Right lobe of liver (tissue), 6 donors: ENCODE data around the gene CETN3. TPM values are rescaled to one million over a fixed set of nuclear protein-coding genes. Genes with fewer than 3 reads are reported as not detected.
A peak's percentile ranks its signal among the peaks of the same experiment; 100 is the strongest.

Experiments
- ATAC-seq, 4 donors: fragments of 200-7000 bp; cut with Tn5 transposase; one replicate each; pipeline ENCODE4 v1.9.1; 2020; ENCODE audit warnings: mild to moderate bottlenecking in 4 of 4, moderate library complexity in 4 of 4
- DNase-seq, 3 donors: peaks; one replicate each; pipeline ENCODE4 v3.0.0-alpha.2; 2020
- H3K27ac ChIP-seq, 3 donors: fragments of 200-600 bp; one replicate each; pipeline ENCODE4 v1.8.0; 2022
- H3K27me3 ChIP-seq, 2 donors: fragments of 200-600 bp; one replicate each; pipeline ENCODE4 v1.8.0; 2022
- H3K36me3 ChIP-seq, 4 donors: fragments of 200-600 bp; sonication (generic) in 1 of 4; one replicate each; pipeline versions ENCODE4 v1.5.1 to v1.8.0; 2017 to 2022; ENCODE audit warnings: control low read depth in 1 of 4
- H3K4me1 ChIP-seq, 4 donors: fragments of 200-600 bp; sonication (generic) in 1 of 4; one replicate each; pipeline versions ENCODE4 v1.5.1 to v1.8.0; 2017 to 2022; ENCODE audit warnings: control low read depth in 1 of 4
- H3K4me3 ChIP-seq, 3 donors: fragments of 200-600 bp; one replicate each; pipeline ENCODE4 v1.8.0; 2022
- H3K9me3 ChIP-seq, 4 donors: fragments of 200-600 bp; sonication (generic) in 1 of 4; one replicate each; pipeline versions ENCODE4 v1.5.1 to v1.8.0; 2017 to 2022; ENCODE audit warnings: control low read depth in 1 of 4
- CTCF ChIP-seq, 4 donors: fragments of 200-600 bp in 3 of 4; fragments of 450-650 bp in 1 of 4; IDR thresholded peaks; one replicate each; pipeline versions ENCODE4 v1.5.1 to v1.8.0; 2016 to 2022; ENCODE audit warnings: antibody characterized with exemption in 4 of 4, mild to moderate bottlenecking in 2 of 4
- POLR2A ChIP-seq: fragments of 450-650 bp; IDR thresholded peaks from one replicate; pipeline ENCODE4 v1.6.1; 2017; ENCODE audit warnings: antibody characterized with exemption, mild to moderate bottlenecking
- WGBS: methylation state at CpG from one replicate; pipeline ENCODE4 v1.1.6; 2018; ENCODE audit warnings: low coverage, low lambda C conversion rate; ENCODE audit not compliant: insufficient coverage; ENCODE audit errors: missing lambda C conversion rate; 5-methylcytosine and 5-hydroxymethylcytosine counted together
- intact Hi-C, 2 donors: fragments of 100-400 bp; cut with DNase I; formaldehyde crosslinking; loops; one replicate each; pipeline versions ENCODE4 v1.11.2 to v1.14.1; 2022
- long read RNA-seq: library from polyadenylated mRNA; unstranded; transcript quantifications from one replicate; pipeline ENCODE4 v2.0.0, GENCODE V29; 2019
- total RNA-seq, 6 experiments: library from RNA; depleted of rRNA in 2 of 6; stranded (reverse); fragments of >200 nt in 2 of 6; fragmentation: NEBNext Ultra II Directional in 3 of 6; extraction: Animal tissue kit (Norgen Biotek cat#: 25700) in 3 of 6; gene quantifications; one replicate each; pipeline versions ENCODE4 v1.1.0 to v1.2.4, GENCODE V29; 2016 to 2023
- donor health status: DM: no; HTN: yes; CAD: no.
- donor health status: DM: no; HTN: no; CAD: no.
- donor health status: DM: no; HTN: no; CAD: no.
- donor health status: DM: no; HTN: yes; CAD: no.
- donor health status: DM: no; HTN: yes; CAD: no.

CETN3 gene
- total RNA-seq = 1 to 10 TPM; 4.2 to 8.0 (median 6.9) TPM
- long read RNA-seq, partial matches to known transcripts = 0 of 1 reads
- long read RNA-seq, other reads (novel, unspliced or antisense) = 1 of 1 reads

GRCh38 chr5:90409318-90410177 lies at the start of gene CETN3:
Gene CETN3, minus strand, starts transcription at chr5:90409756. Its CDS starts 95 bp downstream, at chr5:90409661.
- no peaks in the 10 kb centered on the region for H3K9me3 ChIP-seq
- under 1% methylated on average over 37 of the region's 51 CpGs for WGBS
- intact Hi-C loops = no loop called here
- ATAC-seq = peak; percentile 95 to 98 (median 96)
- no peaks in the 10 kb centered on the region for H3K27me3 ChIP-seq
- peak; percentile 95 for TF ChIP-seq POLR2A
- TF ChIP-seq CTCF (IDR thresholded peaks at IDR 0.05) = peak in 1 of 4 donors; percentile 11
- H3K36me3 ChIP-seq = no peaks in the 10 kb centered on the region
- DNase-seq = peak; percentile 94 to 96 (median 95)
- H3K27ac ChIP-seq = peak within 1 kb of the TSS; percentile 79 to 93 (median 89)
- peak within 1 kb of the TSS; percentile 76 to 84 (median 76) for H3K4me3 ChIP-seq
- peaks cover 0 to 5% (median 2%) of the 10 kb centered on the region in 4 donors for H3K4me1 ChIP-seq

GRCh38 chr5:90446961-90447360 lies 37.4 kb upstream of the CETN3 start:
- intact Hi-C loops = no loop called here

GRCh38 chr5:90440644-90441043 lies 31.1 kb upstream of the CETN3 start:
- H3K36me3 ChIP-seq = no peaks in the 10 kb centered on the region
- 40% methylated on average over 2 of the region's 2 CpGs for WGBS
- H3K27ac ChIP-seq = no peak overlapping the region
- H3K4me3 ChIP-seq = no peak overlapping the region
- ATAC-seq (no peak), DNase-seq (no peak)
- H3K27me3 ChIP-seq = no peaks in the 10 kb centered on the region
- intact Hi-C loops = no loop called here
- peaks cover 0 to 15% (median 2%) of the 10 kb centered on the region in 4 donors for H3K4me1 ChIP-seq
- no peaks in the 10 kb centered on the region for H3K9me3 ChIP-seq
- TF ChIP-seq POLR2A (no peak), CTCF (IDR thresholded peaks at IDR 0.05) (no peak)

More at GRCh38 chr5:90446961-90447360, 37.4 kb upstream of the CETN3 start:
- Histone ChIP-seq H3K36me3 (no peaks in the 10 kb centered on the region), H3K27me3 (no peaks in the 10 kb centered on the region), H3K4me3 (no peak overlapping the region), H3K27ac (no peak overlapping the region), H3K4me1 (no peaks in the 10 kb centered on the region), H3K9me3 (no peaks in the 10 kb centered on the region)
- no peak for ATAC-seq
- TF ChIP-seq CTCF (IDR thresholded peaks at IDR 0.05) = no peak
- TF ChIP-seq POLR2A = no peak
- no peak for DNase-seq

GRCh38 chr5:90438100-90438499 lies 28.5 kb upstream of the CETN3 start:
- ATAC-seq = peak; percentile 85 to 93 (median 87)
- intact Hi-C loops = no loop called here

GRCh38 chr5:90437663-90438062 lies 28.1 kb upstream of the CETN3 start:
- Histone ChIP-seq H3K27me3 (no peaks in the 10 kb centered on the region), H3K27ac (no peak overlapping the region), H3K4me3 (no peak overlapping the region), H3K4me1 (peaks cover 0 to 15% (median 2%) of the 10 kb centered on the region in 4 donors), H3K36me3 (no peaks in the 10 kb centered on the region), H3K9me3 (no peaks in the 10 kb centered on the region)
- TF ChIP-seq POLR2A (no peak), CTCF (IDR thresholded peaks at IDR 0.05) (no peak)
- DNase-seq = no peak
- intact Hi-C loops = no loop called here
- no peak for ATAC-seq

More at GRCh38 chr5:90438100-90438499, 28.5 kb upstream of the CETN3 start:
- 8% methylated on average over 1 of the region's 1 CpG for WGBS
- Histone ChIP-seq H3K27ac (no peak overlapping the region), H3K27me3 (no peaks in the 10 kb centered on the region), H3K4me3 (no peak overlapping the region), H3K4me1 (peaks cover 0 to 15% (median 2%) of the 10 kb centered on the region in 4 donors), H3K36me3 (no peaks in the 10 kb centered on the region), H3K9me3 (no peaks in the 10 kb centered on the region)
- TF ChIP-seq POLR2A = no peak
- DNase-seq = no peak
